Right kidney (tissue), 1 donor: ENCODE measurements around the gene INAVA.
"Not testable (repeated sequence)": the region's sequence is repeated elsewhere in the genome, so short reads cannot be mapped to it uniquely, and the experiment has no call there.

Experiments used
- DNase-seq: peaks from one replicate; pipeline ENCODE4 v3.0.0-alpha.2; 2016

Gene INAVA

GRCh38 chr1:200919386-200919785 is 24.7 kb downstream of the INAVA start:
- DNase-seq: no peak

GRCh38 chr1:200921571-200922110 is 26.9 kb downstream of the INAVA start:
- DNase-seq: no peak

- no peak for DNase-seq
Observed at GRCh38 chr1:200922406-200922805, 27.7 kb downstream of the INAVA start.

- DNase-seq: no peak
Observed at GRCh38 chr1:200923601-200924000, 28.9 kb downstream of the INAVA start.

- no peak for DNase-seq
Observed at GRCh38 chr1:200925831-200926230, 31.1 kb downstream of the INAVA start.

- no peak for DNase-seq
Observed at GRCh38 chr1:200929530-200930278, 35.0 kb downstream of the INAVA start.

- not testable (repeated sequence) for DNase-seq
Observed at GRCh38 chr1:200930285-200930684, 35.6 kb downstream of the INAVA start.

- no peak for DNase-seq
Observed at GRCh38 chr1:200931776-200932175, 37.1 kb downstream of the INAVA start.

GRCh38 chr1:200934676-200935245 is 40.1 kb downstream of the INAVA start:
- DNase-seq: no peak

- not testable (repeated sequence) for DNase-seq
Observed at GRCh38 chr1:200935286-200935962, 40.7 kb downstream of the INAVA start.

GRCh38 chr1:200938955-200939354 is 44.3 kb downstream of the INAVA start:
- DNase-seq: no peak

- DNase-seq: no peak
Observed at GRCh38 chr1:200945111-200945510, 50.4 kb downstream of the INAVA start.

- DNase-seq: no peak
Observed at GRCh38 chr1:200947059-200947566, 52.4 kb downstream of the INAVA start.

GRCh38 chr1:200949626-200950025 is 54.9 kb downstream of the INAVA start:
- DNase-seq: no peak

GRCh38 chr1:200951016-200951415 is 56.3 kb downstream of the INAVA start:
- DNase-seq: no peak

GRCh38 chr1:200954434-200954833 is 59.7 kb downstream of the INAVA start:
- no peak for DNase-seq

- DNase-seq: no peak
Observed at GRCh38 chr1:200958597-200958996, 63.9 kb downstream of the INAVA start.

GRCh38 chr1:200959411-200959921 is 64.8 kb downstream of the INAVA start:
- DNase-seq: no peak

GRCh38 chr1:200960236-200960947 is 65.7 kb downstream of the INAVA start:
- no peak for DNase-seq

GRCh38 chr1:200960948-200961340 is 66.2 kb downstream of the INAVA start:
- DNase-seq: no peak

GRCh38 chr1:200962151-200962550 is 67.5 kb downstream of the INAVA start:
- not testable (repeated sequence) for DNase-seq

- DNase-seq: no peak
Observed at GRCh38 chr1:200962631-200963030, 67.9 kb downstream of the INAVA start.
